ENCODE results near the gene ZNF366.

The ZNF366 gene

DNA sequence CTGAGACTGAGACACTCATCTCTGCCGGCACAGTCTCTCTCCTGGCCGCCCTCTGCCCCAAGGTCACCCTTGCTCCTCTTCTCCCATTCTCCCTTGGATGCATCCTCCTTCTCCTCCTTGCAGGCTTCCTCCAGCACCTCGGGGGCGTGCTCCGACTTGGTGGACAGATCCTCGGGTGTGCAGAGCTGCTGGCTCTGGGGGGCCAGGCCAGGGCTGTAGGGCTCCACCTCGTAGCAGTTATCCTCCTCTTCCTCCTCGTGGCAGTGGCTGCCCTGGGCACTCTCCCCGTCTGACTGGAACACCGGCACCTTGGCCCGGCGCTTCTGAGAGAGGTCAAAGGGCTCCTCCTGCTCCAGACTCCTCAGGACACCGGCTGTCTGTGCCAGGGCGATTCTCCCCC is 63.3 kb downstream of the ZNF366 start:
- DNase-seq (ENCODE audit: low read depth in 1 of 2, low spot score in 1 of 2) = no peak
- H3K4me3 ChIP-seq (replicated peaks; ENCODE audit: insufficient read depth, low read length) = no peak overlapping the region
- no peak for TF ChIP-seq POLR2AphosphoS5 (IDR thresholded peaks at IDR 0.05; ENCODE audit: low read depth)
- no peak for TF ChIP-seq CTCF (IDR thresholded peaks at IDR 0.05; ENCODE audit: insufficient read depth, low read length)
- no peak for TF ChIP-seq REST (IDR thresholded peaks at IDR 0.05; ENCODE audit: insufficient replicate concordance, low read depth)
- TF ChIP-seq SPI1 (IDR thresholded peaks at IDR 0.05; ENCODE audit: borderline replicate concordance, low read depth) = no peak
- no peak for TF ChIP-seq GABPA (IDR thresholded peaks at IDR 0.05; ENCODE audit: low read depth)
- H3K27me3 ChIP-seq (ENCODE audit: insufficient read depth, poor library complexity, severe bottlenecking) = no peaks in the 10 kb centered on the region
- H3K27ac ChIP-seq (replicated peaks) = no peak overlapping the region

DNA sequence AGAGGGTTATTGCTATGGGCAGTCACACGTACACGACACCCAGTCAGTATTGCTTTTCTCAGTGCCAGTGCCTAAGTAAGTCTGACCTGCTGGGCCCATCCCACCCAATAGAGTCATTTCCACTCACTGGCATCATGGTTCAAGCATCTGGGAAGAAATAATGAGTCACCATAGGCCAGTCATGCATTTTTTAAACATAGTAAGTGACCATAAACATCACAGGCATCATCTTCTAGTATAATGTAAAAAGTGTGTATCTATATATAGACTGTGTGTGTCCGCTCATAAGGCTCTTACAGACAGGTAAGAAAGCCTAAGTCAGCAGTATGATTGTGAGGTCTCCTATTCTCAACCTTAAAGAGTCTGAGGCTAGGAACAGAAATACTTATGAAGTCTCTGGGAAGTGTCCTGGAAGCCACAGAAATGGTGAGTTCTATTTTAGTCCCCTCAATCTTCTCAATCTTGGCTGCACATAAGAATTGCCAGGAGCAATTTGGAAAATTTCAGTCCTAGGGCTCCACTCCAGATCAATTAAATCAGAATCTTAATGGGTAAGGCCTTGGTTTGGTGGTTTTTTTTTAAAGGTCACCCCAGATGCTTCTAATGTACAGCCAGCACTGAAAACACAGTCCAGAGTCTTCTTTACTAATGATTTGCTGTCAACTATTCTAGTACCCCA is 65.2 kb downstream of the ZNF366 start:
- TF ChIP-seq SPI1 (IDR thresholded peaks at IDR 0.05; ENCODE audit: borderline replicate concordance, low read depth) (no peak), POLR2AphosphoS5 (IDR thresholded peaks at IDR 0.05; ENCODE audit: low read depth) (no peak)
- no peak for DNase-seq (ENCODE audit: low read depth in 1 of 2, low spot score in 1 of 2)
- Histone ChIP-seq H3K27ac (replicated peaks) (no peak overlapping the region), H3K4me3 (replicated peaks; ENCODE audit: insufficient read depth, low read length) (no peak overlapping the region), H3K27me3 (ENCODE audit: insufficient read depth, poor library complexity, severe bottlenecking) (no peaks in the 10 kb centered on the region)

GRCh38 chr5:72441094-72441723 is 66.0 kb downstream of the ZNF366 start:
- DNase-seq (ENCODE audit: low read depth in 1 of 2, low spot score in 1 of 2) = no peak
- no peak overlapping the region for H3K27ac ChIP-seq (replicated peaks)

More at GRCh38 chr5:72441094-72441723, 66.0 kb downstream of the ZNF366 start:
- Histone ChIP-seq H3K4me3 (replicated peaks; ENCODE audit: insufficient read depth, low read length) (no peak overlapping the region), H3K27me3 (ENCODE audit: insufficient read depth, poor library complexity, severe bottlenecking) (no peaks in the 10 kb centered on the region)
- no peak for TF ChIP-seq SPI1 (IDR thresholded peaks at IDR 0.05; ENCODE audit: borderline replicate concordance, low read depth)
- no peak for TF ChIP-seq POLR2AphosphoS5 (IDR thresholded peaks at IDR 0.05; ENCODE audit: low read depth)
- TF ChIP-seq REST (IDR thresholded peaks at IDR 0.05; ENCODE audit: insufficient replicate concordance, low read depth) = no peak
- no peak for TF ChIP-seq CTCF (IDR thresholded peaks at IDR 0.05; ENCODE audit: insufficient read depth, low read length)
- TF ChIP-seq GABPA (IDR thresholded peaks at IDR 0.05; ENCODE audit: low read depth) = no peak
